A673 (cell line): ENCODE measurements around the gene CDK12. TPM values are rescaled to one million over a fixed set of nuclear protein-coding genes. Genes with fewer than 3 reads are reported as not detected.

Experiments used
- BruUV-seq: library from RNA; stranded (reverse); fragments of 400-500 nt; replicated peaks from 2 replicates; lab custom pipeline; 2021; lab: Mats Ljungman, UMichigan
- CTCF ChIA-PET: fragments of 300-600 bp; sonication (Branson Sonifier 250); formaldehyde crosslinking; loops from one replicate; lab custom pipeline; 2022; ENCODE audit warnings: antibody characterized with exemption; lab: Charles Lee
- POLR2A ChIA-PET: fragments of 300-600 bp; sonication (Branson Sonifier 250); formaldehyde crosslinking; loops from one replicate; lab custom pipeline; 2022; ENCODE audit warnings: antibody characterized with exemption; ENCODE audit not compliant: low non-redundant PET; lab: Charles Lee
- DNase-seq: peaks from one replicate; pipeline ENCODE4 v3.0.0-alpha.2; 2015; ENCODE audit warnings: low spot score
- H3K27ac ChIP-seq: fragments of 200-600 bp; sonication (generic); 2 replicates; pipeline ENCODE4 v1.5.1; 2016; ENCODE audit warnings: mixed run types, low read depth, mild to moderate bottlenecking, mixed read lengths, antibody characterized with exemption, low read length; ENCODE audit not compliant: poor library complexity, severe bottlenecking
- H3K27me3 ChIP-seq: fragments of 200-600 bp; sonication (generic); replicated peaks from 2 replicates; pipeline ENCODE4 v1.6.1; 2017; ENCODE audit warnings: mixed run types, low read depth, mild to moderate bottlenecking, mixed read lengths, antibody characterized with exemption, low read length; ENCODE audit not compliant: insufficient read depth, poor library complexity
- H3K36me3 ChIP-seq: fragments of 200-600 bp; sonication (generic); 2 replicates; pipeline ENCODE4 v1.6.1; 2016; ENCODE audit warnings: mixed run types, mild to moderate bottlenecking, mixed read lengths, antibody characterized with exemption, low read length; ENCODE audit not compliant: insufficient read depth, poor library complexity, severe bottlenecking
- H3K4me1 ChIP-seq: fragments of 200-600 bp; sonication (generic); 2 replicates; pipeline ENCODE4 v1.6.1; 2017; ENCODE audit warnings: mixed run types, mild to moderate bottlenecking, mixed read lengths, antibody characterized with exemption, low read length; ENCODE audit not compliant: insufficient read depth, poor library complexity, severe bottlenecking
- H3K4me3 ChIP-seq: fragments of 200-600 bp; sonication (generic); 2 replicates; pipeline ENCODE4 v1.5.1; 2016; ENCODE audit warnings: low read depth, mixed run types, mild to moderate bottlenecking, mixed read lengths, low read length; ENCODE audit not compliant: poor library complexity, severe bottlenecking
- H3K9me3 ChIP-seq: fragments of 200-600 bp; sonication (generic); 2 replicates; pipeline ENCODE4 v1.6.1; 2016; ENCODE audit warnings: mixed run types, low read depth, mild to moderate bottlenecking, mixed read lengths, antibody characterized with exemption, low read length; ENCODE audit not compliant: poor library complexity, severe bottlenecking
- CTCF ChIP-seq: fragments of 300-800, 200-600 bp; sonication (generic); conservative IDR thresholded peaks from 2 replicates; pipeline ENCODE4 v1.5.1; 2017; ENCODE audit warnings: low read depth, mild to moderate bottlenecking, antibody characterized with exemption, low read length, moderate library complexity, mixed read lengths
- EZH2 ChIP-seq: fragments of 200-600 bp; sonication (generic); IDR thresholded peaks from 2 replicates; pipeline ENCODE4 v1.6.1; 2017; ENCODE audit warnings: borderline replicate concordance, low read depth, mild to moderate bottlenecking, mixed read lengths, antibody characterized with exemption, low read length; ENCODE audit not compliant: poor library complexity, severe bottlenecking
- intact Hi-C: fragments of 100-400 bp; cut with micrococcal nuclease; formaldehyde crosslinking; loops from one replicate; pipeline ENCODE4 v1.10.0; 2022; ENCODE audit not compliant: unreplicated experiment
- total RNA-seq: library from RNA; stranded (reverse); gene quantifications from 2 replicates; pipeline ENCODE4 v1.2.3, GENCODE V29; 2021

Gene CDK12
- total RNA-seq, 1 experiment from 2014 or later: 43.5 TPM

- BruUV-seq: no TSS peak
- CTCF ChIA-PET: no interaction called here
- intact Hi-C loops: no loop called here
- POLR2A ChIA-PET: no interaction called here
- no peak overlapping the region for H3K27ac ChIP-seq
- TF ChIP-seq EZH2: no peak
- no peak for TF ChIP-seq CTCF
- H3K36me3 ChIP-seq: no peaks in the 10 kb centered on the region
- no peaks in the 10 kb centered on the region for H3K4me1 ChIP-seq
- no peaks in the 10 kb centered on the region for H3K9me3 ChIP-seq
- no peak for DNase-seq
- no peaks in the 10 kb centered on the region for H3K27me3 ChIP-seq
- H3K4me3 ChIP-seq: no peak overlapping the region
Observed at GRCh38 chr17:39483506-39483905, 22.2 kb downstream of the CDK12 start.

GRCh38 chr17:39484178-39484577 is 22.9 kb downstream of the CDK12 start:
- CTCF ChIA-PET: no interaction called here
- Histone ChIP-seq H3K27me3 (no peaks in the 10 kb centered on the region), H3K27ac (no peak overlapping the region), H3K36me3 (no peaks in the 10 kb centered on the region), H3K4me1 (no peaks in the 10 kb centered on the region), H3K4me3 (no peak overlapping the region), H3K9me3 (no peaks in the 10 kb centered on the region)
- POLR2A ChIA-PET: no interaction called here
- no peak for DNase-seq
- intact Hi-C loops: no loop called here
- no peak for TF ChIP-seq CTCF
- TF ChIP-seq EZH2: no peak
- BruUV-seq: no TSS peak

GRCh38 chr17:39485555-39485954 is 24.3 kb downstream of the CDK12 start:
- no peaks in the 10 kb centered on the region for H3K4me1 ChIP-seq
- ChIA-PET POLR2A (no interaction called here), CTCF (interaction anchor here (0.5 to 0.6 kb wide), 3 partner anchors 89 to 136 kb away, joined by 3 to 7 read pairs (median 3); no protein-coding TSS in a partner anchor)
- intact Hi-C loops: no loop called here
- BruUV-seq: no TSS peak
- TF ChIP-seq EZH2 (no peak), CTCF (no peak)
- no peak for DNase-seq
- no peak overlapping the region for H3K27ac ChIP-seq
- H3K27me3 ChIP-seq: no peaks in the 10 kb centered on the region
- H3K4me3 ChIP-seq: no peak overlapping the region
- no peaks in the 10 kb centered on the region for H3K36me3 ChIP-seq
- H3K9me3 ChIP-seq: no peaks in the 10 kb centered on the region
